ENCODE data around the gene DUS1L. TPM values are rescaled to one million over a fixed set of nuclear protein-coding genes. Genes with fewer than 3 reads are reported as not detected.

Gene DUS1L
- total and polyA plus RNA-seq, 9 donors, result 15.0 to 72.4 (median 62.5) TPM

DNA sequence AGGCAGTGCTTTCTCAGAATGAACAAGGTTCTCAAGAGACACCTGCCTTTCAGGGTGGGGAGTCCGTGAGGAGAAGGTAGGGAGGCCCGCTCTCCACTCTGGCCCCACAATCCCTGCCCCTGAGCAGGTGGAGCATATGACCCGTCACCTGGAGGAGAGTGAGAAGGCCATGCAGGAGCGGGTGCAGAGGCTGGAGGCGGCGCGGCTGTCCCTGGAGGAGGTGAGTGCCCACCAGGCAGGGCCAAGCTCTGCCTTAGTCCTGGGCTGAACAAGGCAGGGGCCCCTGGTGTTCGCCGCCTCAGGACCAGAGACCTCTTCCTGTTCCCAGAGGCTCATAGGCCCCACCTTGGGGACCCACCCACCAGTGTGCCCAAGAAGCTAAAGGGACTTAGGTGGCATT is 36.6 kb downstream of the DUS1L start:
- WGBS, 3 donors, result 93 to 97% (median 95%) methylated on average over 9 of the region's 9 CpGs
- intact Hi-C loops (cut with DNase I), result loop anchor here in 1 of 4 donors (10.0 kb wide), 1 partner anchor 296 kb away; no protein-coding TSS in a partner anchor
- DNase-seq, result no peak
- TF ChIP-seq, protein P1, sequence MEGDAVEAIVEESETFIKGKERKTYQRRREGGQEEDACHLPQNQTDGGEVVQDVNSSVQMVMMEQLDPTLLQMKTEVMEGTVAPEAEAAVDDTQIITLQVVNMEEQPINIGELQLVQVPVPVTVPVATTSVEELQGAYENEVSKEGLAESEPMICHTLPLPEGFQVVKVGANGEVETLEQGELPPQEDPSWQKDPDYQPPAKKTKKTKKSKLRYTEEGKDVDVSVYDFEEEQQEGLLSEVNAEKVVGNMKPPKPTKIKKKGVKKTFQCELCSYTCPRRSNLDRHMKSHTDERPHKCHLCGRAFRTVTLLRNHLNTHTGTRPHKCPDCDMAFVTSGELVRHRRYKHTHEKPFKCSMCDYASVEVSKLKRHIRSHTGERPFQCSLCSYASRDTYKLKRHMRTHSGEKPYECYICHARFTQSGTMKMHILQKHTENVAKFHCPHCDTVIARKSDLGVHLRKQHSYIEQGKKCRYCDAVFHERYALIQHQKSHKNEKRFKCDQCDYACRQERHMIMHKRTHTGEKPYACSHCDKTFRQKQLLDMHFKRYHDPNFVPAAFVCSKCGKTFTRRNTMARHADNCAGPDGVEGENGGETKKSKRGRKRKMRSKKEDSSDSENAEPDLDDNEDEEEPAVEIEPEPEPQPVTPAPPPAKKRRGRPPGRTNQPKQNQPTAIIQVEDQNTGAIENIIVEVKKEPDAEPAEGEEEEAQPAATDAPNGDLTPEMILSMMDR (IDR thresholded peaks at IDR 0.05), result no peak
- TF ChIP-seq POLR2A (IDR thresholded peaks at IDR 0.05) (no peak), EP300 (IDR thresholded peaks at IDR 0.05) (no peak)
- no peaks in the 10 kb centered on the region for H3K9me3 ChIP-seq
- peaks cover 6% of the 10 kb centered on the region for H3K4me1 ChIP-seq (ENCODE audit: insufficient read depth)
- no peak overlapping the region for H3K4me3 ChIP-seq
- H3K27ac ChIP-seq, result no peak overlapping the region
- no peaks in the 10 kb centered on the region for H3K27me3 ChIP-seq
- H3K36me3 ChIP-seq, result no peaks in the 10 kb centered on the region

DNA sequence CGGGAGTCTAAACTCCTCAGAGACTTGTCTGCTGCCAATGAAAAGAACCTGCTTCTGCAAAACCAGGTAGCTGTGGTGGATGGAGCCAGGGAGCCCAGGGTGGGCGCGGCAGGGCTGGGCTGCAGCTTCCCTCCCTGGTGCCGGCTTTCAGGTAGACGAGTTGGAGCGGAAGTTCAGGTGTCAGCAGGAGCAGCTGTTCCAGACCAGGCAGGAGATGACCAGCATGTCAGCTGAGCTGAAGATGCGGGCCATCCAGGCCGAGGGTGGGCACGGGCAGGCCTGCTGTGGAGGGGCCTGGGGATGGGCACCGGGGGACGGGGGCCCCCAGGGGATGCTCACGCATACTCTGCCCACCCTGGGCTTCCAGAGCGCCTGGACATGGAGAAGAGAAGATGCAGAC is 37.4 kb downstream of the DUS1L start:
- Histone ChIP-seq H3K27ac (no peak overlapping the region), H3K27me3 (no peaks in the 10 kb centered on the region), H3K36me3 (no peaks in the 10 kb centered on the region), H3K4me3 (no peak overlapping the region), H3K4me1 (ENCODE audit: insufficient read depth) (peaks cover 8% of the 10 kb centered on the region), H3K9me3 (no peaks in the 10 kb centered on the region)
- intact Hi-C loops (cut with DNase I), result loop anchor here in 1 of 4 donors (10.0 kb wide), 1 partner anchor 297 kb away; no protein-coding TSS in a partner anchor
- DNase-seq, result no peak
- TF ChIP-seq POLR2A (IDR thresholded peaks at IDR 0.05), result no peak
- TF ChIP-seq EP300 (IDR thresholded peaks at IDR 0.05), result no peak
- TF ChIP-seq, protein P1 (IDR thresholded peaks at IDR 0.05), result no peak
- 96 to 98% (median 96%) methylated on average over 9 to 13 of the region's 13 CpGs for WGBS, 3 donors

DNA sequence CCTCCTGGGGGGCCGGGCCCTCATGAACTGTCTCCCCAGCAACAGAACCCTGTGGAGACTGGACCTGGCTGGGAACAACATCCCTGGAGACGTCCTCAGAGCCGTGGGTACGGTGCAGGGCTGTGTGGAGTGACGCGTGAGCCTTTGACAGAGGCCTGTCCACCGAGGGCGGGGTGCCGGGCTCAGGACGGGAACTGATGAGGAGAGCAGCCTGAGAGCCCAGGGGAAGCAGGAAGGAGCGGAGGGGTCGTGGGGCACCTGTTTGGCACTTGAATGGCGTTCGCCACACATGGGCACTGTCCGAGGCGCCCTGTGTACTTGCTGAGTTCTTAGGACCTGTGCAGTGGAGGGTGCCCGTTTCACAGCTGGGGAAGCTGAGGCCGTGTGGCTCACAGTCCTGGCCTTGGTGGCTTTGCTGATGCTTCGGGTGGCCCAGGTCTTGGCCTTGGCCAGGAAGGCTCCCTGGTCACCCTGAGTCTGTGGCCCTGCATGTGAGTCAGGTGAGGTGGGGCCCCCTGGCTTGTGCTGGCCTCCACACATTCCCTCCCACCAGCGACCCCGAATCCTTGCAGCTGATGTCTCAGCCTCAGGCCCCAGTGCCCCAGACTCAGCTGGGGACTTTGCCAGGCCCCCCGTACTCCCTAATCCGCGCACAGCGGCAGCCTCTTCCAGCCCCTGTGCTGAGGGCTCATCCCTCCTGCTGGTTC is 40.0 kb downstream of the DUS1L start:
- intact Hi-C loops (cut with DNase I), result loop anchor here in 1 of 4 donors (10.0 kb wide), 1 partner anchor 299 kb away; no protein-coding TSS in a partner anchor
- H3K36me3 ChIP-seq, result no peaks in the 10 kb centered on the region
- no peak overlapping the region for H3K27ac ChIP-seq
- H3K9me3 ChIP-seq, result no peaks in the 10 kb centered on the region
- TF ChIP-seq POLR2A (IDR thresholded peaks at IDR 0.05), result no peak
- no peak for TF ChIP-seq EP300 (IDR thresholded peaks at IDR 0.05)
- TF ChIP-seq, protein P1 (IDR thresholded peaks at IDR 0.05), result no peak
- no peaks in the 10 kb centered on the region for H3K27me3 ChIP-seq
- no peak for DNase-seq
- 89 to 95% (median 92%) methylated on average over 24 to 25 of the region's 25 CpGs for whole genome bisulfite sequencing, 3 donors
- no peak overlapping the region for H3K4me3 ChIP-seq
- H3K4me1 ChIP-seq (ENCODE audit: insufficient read depth), result peaks cover 11% of the 10 kb centered on the region

DNA sequence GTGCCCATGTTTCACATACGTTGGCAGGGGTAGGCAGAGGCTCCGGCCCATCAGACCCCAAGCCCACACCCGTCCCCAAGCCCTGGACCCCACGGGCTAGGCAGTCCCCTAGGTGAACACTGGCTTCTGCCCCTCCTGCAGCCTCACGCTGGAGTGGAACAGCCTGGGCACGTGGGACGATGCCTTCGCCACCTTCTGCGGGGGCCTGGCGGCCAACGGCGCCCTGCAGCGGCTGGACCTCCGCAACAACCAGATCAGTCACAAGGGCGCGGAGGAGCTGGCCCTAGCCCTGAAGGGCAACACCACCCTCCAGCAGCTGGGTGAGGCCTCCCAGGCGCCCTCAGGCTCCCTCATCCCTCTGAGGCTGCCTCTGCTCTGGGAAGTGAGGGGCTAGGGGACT is 40.7 kb downstream of the DUS1L start:
- Histone ChIP-seq H3K4me3 (no peak overlapping the region), H3K27me3 (no peaks in the 10 kb centered on the region), H3K36me3 (no peaks in the 10 kb centered on the region), H3K4me1 (ENCODE audit: insufficient read depth) (peaks cover 8% of the 10 kb centered on the region), H3K9me3 (no peaks in the 10 kb centered on the region), H3K27ac (no peak overlapping the region)
- WGBS, 3 donors, result 91 to 95% (median 92%) methylated on average over 9 to 17 of the region's 17 CpGs
- intact Hi-C loops (cut with DNase I), result loop anchor here in 1 of 4 donors (10.0 kb wide), 1 partner anchor 300 kb away; no protein-coding TSS in a partner anchor
- DNase-seq, result no peak
- TF ChIP-seq, protein P1 (IDR thresholded peaks at IDR 0.05), result no peak
- TF ChIP-seq EP300 (IDR thresholded peaks at IDR 0.05) (no peak), POLR2A (IDR thresholded peaks at IDR 0.05) (no peak)
